ENCODE measurements around the gene TIMMDC1.
"Not testable (repeated sequence)": the region's sequence is repeated elsewhere in the genome, so short reads cannot be mapped to it uniquely, and the experiment has no call there.

TIMMDC1 gene

DNA sequence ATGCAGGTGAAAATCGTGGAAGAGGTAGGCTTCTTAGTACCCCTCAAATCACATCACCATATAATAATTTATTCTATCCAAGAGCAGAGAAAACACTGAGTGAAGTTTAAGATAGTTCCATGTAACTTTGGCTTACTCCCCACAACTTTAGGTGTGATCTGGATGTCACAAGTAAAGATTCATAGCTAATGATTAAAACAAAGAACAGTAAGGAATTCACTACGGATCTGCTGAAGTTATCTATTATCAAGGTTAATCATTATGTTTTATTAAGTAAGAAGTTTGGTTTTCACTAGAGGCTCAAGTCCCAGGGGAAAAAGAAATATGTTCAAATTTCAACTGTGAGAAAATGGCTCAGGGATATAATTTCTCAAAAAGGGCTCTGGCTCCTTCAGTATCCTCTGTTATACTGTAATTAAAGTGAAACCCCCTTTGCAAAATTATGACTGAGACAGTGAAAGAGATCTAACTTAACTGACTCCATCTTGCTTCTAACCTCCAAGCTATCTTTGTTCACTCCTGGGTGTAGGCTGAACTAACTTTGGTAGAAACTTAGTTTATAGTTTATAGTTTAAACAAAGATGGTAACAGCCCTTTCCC lies 43.9 kb downstream of the TIMMDC1 start:
- Histone ChIP-seq H3K4me3 (ENCODE audit: low read depth in 1 of 2, low read length in 2 of 2) (no peak overlapping the region), H3K9me3 (ENCODE audit: control insufficient read depth in 1 of 2, low read length in 2 of 2) (no peaks in the 10 kb centered on the region), H3K27ac (ENCODE audit: low read length) (no peak overlapping the region), H3K36me3 (ENCODE audit: control insufficient read depth in 1 of 2, insufficient read depth in 2 of 2, low read length in 2 of 2) (no peaks in the 10 kb centered on the region), H3K4me1 (ENCODE audit: control insufficient read depth in 1 of 2, insufficient read depth in 2 of 2, low read length in 2 of 2) (no peaks in the 10 kb centered on the region), H3K27me3 (ENCODE audit: low read depth, low read length) (no peaks in the 10 kb centered on the region)

DNA sequence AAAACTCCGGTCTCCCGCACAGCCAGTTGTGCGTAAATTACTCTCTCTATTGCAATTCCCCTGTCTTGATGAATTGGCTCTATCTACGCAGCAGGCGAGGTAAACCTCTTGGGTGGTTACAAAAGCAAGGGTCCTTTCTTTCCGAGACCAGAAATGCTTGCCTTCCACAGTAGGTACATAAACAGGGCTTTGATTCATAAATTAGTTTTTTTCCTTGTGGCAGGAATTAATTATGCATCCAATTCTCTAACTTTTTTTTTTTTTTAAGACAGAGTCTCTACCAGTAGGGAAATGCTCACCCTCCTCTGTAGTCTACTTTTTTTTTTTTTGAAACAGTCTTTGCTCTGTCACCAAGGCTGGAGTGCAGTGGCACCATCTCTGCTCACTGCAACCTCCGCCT lies 44.8 kb downstream of the TIMMDC1 start:
- Histone ChIP-seq H3K27ac (ENCODE audit: low read length) (no peak overlapping the region), H3K27me3 (ENCODE audit: low read depth, low read length) (no peaks in the 10 kb centered on the region), H3K4me3 (ENCODE audit: low read depth in 1 of 2, low read length in 2 of 2) (no peak overlapping the region), H3K4me1 (ENCODE audit: control insufficient read depth in 1 of 2, insufficient read depth in 2 of 2, low read length in 2 of 2) (no peaks in the 10 kb centered on the region), H3K9me3 (ENCODE audit: control insufficient read depth in 1 of 2, low read length in 2 of 2) (no peaks in the 10 kb centered on the region), H3K36me3 (ENCODE audit: control insufficient read depth in 1 of 2, insufficient read depth in 2 of 2, low read length in 2 of 2) (no peaks in the 10 kb centered on the region)

DNA sequence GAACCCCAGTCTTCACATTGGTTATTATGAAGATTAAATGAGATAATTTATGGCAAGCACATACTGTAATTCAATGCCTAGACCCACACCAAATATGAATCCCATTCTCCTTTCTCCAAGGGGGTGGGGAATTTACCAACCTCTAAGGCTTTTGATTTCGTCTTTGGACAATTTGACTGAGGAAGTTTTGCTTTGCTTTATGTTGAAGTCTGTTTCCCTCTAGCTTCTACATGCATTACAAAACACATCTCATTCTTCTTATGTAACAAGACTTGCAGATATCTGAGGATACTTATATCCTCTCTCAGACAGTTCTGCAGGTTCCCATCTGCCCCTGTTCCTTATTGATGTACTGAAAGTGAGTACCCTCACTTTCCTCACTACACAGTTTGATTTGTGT lies 48.9 kb downstream of the TIMMDC1 start:
- H3K27me3 ChIP-seq (ENCODE audit: low read depth, low read length), result no peaks in the 10 kb centered on the region
- H3K9me3 ChIP-seq (ENCODE audit: control insufficient read depth in 1 of 2, low read length in 2 of 2), result no peaks in the 10 kb centered on the region
- no peaks in the 10 kb centered on the region for H3K4me1 ChIP-seq (ENCODE audit: control insufficient read depth in 1 of 2, insufficient read depth in 2 of 2, low read length in 2 of 2)
- no peaks in the 10 kb centered on the region for H3K36me3 ChIP-seq (ENCODE audit: control insufficient read depth in 1 of 2, insufficient read depth in 2 of 2, low read length in 2 of 2)
- H3K27ac ChIP-seq (ENCODE audit: low read length), result no peak overlapping the region
- H3K4me3 ChIP-seq (ENCODE audit: low read depth in 1 of 2, low read length in 2 of 2), result no peak overlapping the region

DNA sequence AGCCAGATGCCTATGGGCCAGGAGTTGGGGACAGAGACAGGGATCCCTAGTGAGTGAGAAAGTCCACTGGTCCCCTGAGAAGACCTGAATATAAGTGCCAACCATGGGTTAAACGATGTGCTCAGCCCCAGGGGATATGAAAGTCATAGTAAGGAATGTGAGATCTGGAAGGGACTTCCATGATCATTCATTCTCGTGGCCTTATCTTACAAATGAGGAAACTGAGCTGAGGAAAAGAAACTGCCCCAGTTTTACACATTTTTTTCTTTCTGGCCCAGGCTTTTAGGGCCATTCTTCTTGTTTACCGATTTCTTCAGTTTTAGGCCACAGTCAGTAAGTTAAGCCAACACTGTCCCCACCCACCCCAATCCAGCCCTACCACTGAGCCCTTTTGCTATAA lies 50.0 kb downstream of the TIMMDC1 start:
- H3K4me3 ChIP-seq (ENCODE audit: low read depth in 1 of 2, low read length in 2 of 2), result no peak overlapping the region
- no peaks in the 10 kb centered on the region for H3K9me3 ChIP-seq (ENCODE audit: control insufficient read depth in 1 of 2, low read length in 2 of 2)
- no peaks in the 10 kb centered on the region for H3K36me3 ChIP-seq (ENCODE audit: control insufficient read depth in 1 of 2, insufficient read depth in 2 of 2, low read length in 2 of 2)
- H3K4me1 ChIP-seq (ENCODE audit: control insufficient read depth in 1 of 2, insufficient read depth in 2 of 2, low read length in 2 of 2), result no peaks in the 10 kb centered on the region
- no peaks in the 10 kb centered on the region for H3K27me3 ChIP-seq (ENCODE audit: low read depth, low read length)
- H3K27ac ChIP-seq (ENCODE audit: low read length), result no peak overlapping the region

DNA sequence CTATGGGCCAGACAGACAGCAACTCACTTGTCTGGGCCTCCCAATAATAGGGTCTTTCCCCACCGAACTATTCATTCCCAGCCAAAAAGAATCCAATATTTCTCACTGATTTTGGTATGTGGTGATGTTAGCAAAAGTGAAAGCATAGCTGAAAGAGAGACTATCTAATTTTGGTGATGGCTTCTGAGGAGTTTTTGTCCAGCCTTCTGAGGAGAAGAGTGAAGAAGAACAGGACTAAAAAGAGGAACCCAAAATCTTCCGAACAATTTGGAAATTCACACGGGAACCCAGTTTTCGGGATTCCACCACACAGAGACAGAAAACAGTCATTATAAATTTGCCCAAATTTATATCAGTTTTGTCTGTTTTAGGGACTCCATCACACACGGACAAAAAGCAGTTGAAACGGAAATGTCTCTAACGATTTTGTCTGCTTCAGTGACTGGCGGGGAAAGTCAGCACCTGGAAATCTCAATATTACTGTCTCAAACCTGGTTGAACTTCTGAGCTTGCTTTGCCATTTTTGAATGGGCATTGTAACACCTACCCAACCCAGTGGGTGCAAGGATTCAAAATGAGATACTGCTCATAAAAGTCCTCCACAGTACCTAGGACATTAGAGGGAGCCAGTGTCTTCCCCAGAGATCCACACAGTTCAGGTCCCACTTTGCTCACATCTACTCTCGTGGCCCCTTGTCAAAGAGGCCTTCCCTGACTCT lies 52.0 kb downstream of the TIMMDC1 start:
- Histone ChIP-seq H3K4me1 (ENCODE audit: control insufficient read depth in 1 of 2, insufficient read depth in 2 of 2, low read length in 2 of 2) (no peaks in the 10 kb centered on the region), H3K27ac (ENCODE audit: low read length) (no peak overlapping the region), H3K4me3 (ENCODE audit: low read depth in 1 of 2, low read length in 2 of 2) (no peak overlapping the region), H3K36me3 (ENCODE audit: control insufficient read depth in 1 of 2, insufficient read depth in 2 of 2, low read length in 2 of 2) (no peaks in the 10 kb centered on the region), H3K9me3 (ENCODE audit: control insufficient read depth in 1 of 2, low read length in 2 of 2) (no peaks in the 10 kb centered on the region), H3K27me3 (ENCODE audit: low read depth, low read length) (no peaks in the 10 kb centered on the region)

DNA sequence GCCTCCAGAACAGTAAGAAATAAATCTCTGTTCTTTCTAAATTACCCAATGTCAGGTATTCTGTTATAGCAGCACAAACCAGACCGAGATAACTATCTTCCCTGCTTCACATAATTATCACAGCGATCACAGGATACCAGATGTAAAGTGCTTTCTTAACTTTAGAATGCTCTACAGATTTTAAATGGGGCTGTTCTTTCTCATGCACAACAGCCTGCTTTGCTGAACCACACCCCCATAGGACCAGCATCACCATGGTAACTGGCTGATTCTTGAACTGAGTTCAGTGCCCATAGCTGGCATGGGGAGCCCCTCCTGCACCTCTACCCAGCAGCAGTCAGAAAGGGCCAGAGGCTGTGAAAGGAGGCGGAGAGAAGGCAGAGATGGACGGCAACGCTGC lies 53.3 kb downstream of the TIMMDC1 start:
- H3K36me3 ChIP-seq (ENCODE audit: control insufficient read depth in 1 of 2, insufficient read depth in 2 of 2, low read length in 2 of 2), result no peaks in the 10 kb centered on the region
- no peak overlapping the region for H3K27ac ChIP-seq (ENCODE audit: low read length)
- no peaks in the 10 kb centered on the region for H3K27me3 ChIP-seq (ENCODE audit: low read depth, low read length)
- H3K4me3 ChIP-seq (ENCODE audit: low read depth in 1 of 2, low read length in 2 of 2), result no peak overlapping the region
- no peaks in the 10 kb centered on the region for H3K4me1 ChIP-seq (ENCODE audit: control insufficient read depth in 1 of 2, insufficient read depth in 2 of 2, low read length in 2 of 2)
- no peaks in the 10 kb centered on the region for H3K9me3 ChIP-seq (ENCODE audit: control insufficient read depth in 1 of 2, low read length in 2 of 2)

DNA sequence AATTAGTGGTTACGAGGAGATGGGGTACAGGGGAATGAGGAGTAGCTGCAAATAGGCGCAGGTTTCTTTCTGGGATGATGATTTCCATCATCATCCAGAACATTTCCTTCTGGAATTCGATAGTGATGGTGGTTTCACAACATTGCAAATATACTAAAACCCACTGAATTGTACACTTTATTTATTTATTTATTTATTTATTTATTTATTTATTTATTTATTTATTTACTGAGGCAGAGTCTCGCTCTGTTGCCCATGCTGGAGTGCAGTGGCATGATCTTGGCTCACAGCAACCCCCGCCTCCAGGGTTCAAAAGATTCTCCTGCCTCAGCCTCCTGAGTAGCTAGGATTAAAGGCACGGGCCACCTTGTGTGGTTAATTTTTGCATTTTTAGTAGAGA lies 54.6 kb downstream of the TIMMDC1 start:
- not testable (repeated sequence) for H3K9me3 ChIP-seq (ENCODE audit: control insufficient read depth in 1 of 2, low read length in 2 of 2); H3K36me3 ChIP-seq (ENCODE audit: control insufficient read depth in 1 of 2, insufficient read depth in 2 of 2, low read length in 2 of 2); H3K4me1 ChIP-seq (ENCODE audit: control insufficient read depth in 1 of 2, insufficient read depth in 2 of 2, low read length in 2 of 2); H3K27me3 ChIP-seq (ENCODE audit: low read depth, low read length); H3K4me3 ChIP-seq (ENCODE audit: low read depth in 1 of 2, low read length in 2 of 2); H3K27ac ChIP-seq (ENCODE audit: low read length)

DNA sequence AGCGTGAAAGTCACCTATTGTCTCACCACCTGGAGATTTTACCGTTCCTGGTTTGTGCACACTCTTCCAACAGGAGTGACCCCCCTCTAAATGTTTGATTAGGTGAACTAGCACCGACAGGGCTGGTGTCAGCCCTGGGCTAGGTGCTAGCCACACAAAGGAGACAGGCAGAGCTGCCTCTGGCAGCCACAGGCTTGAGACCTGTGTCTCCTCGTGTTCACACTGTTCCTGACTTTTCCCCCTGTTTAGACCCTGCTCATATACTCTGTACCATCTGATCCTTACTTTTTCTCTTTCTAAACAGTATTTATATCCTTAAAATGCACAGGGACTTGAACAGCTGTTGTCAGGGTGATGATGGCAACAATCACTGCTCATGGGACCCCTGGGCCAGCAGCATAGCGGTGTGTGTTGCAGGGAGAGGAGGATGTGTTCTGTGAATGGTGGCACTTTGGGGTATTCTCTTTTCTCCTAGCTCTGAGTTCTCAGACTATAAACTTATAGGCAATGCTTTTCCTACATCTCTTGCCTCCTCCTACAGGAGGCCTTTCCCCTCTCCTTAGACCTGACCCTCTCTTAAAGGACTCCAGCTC lies 55.6 kb downstream of the TIMMDC1 start:
- Histone ChIP-seq H3K36me3 (ENCODE audit: control insufficient read depth in 1 of 2, insufficient read depth in 2 of 2, low read length in 2 of 2) (no peaks in the 10 kb centered on the region), H3K4me1 (ENCODE audit: control insufficient read depth in 1 of 2, insufficient read depth in 2 of 2, low read length in 2 of 2) (no peaks in the 10 kb centered on the region), H3K9me3 (ENCODE audit: control insufficient read depth in 1 of 2, low read length in 2 of 2) (no peaks in the 10 kb centered on the region), H3K27me3 (ENCODE audit: low read depth, low read length) (no peaks in the 10 kb centered on the region), H3K4me3 (ENCODE audit: low read depth in 1 of 2, low read length in 2 of 2) (no peak overlapping the region), H3K27ac (ENCODE audit: low read length) (no peak overlapping the region)

DNA sequence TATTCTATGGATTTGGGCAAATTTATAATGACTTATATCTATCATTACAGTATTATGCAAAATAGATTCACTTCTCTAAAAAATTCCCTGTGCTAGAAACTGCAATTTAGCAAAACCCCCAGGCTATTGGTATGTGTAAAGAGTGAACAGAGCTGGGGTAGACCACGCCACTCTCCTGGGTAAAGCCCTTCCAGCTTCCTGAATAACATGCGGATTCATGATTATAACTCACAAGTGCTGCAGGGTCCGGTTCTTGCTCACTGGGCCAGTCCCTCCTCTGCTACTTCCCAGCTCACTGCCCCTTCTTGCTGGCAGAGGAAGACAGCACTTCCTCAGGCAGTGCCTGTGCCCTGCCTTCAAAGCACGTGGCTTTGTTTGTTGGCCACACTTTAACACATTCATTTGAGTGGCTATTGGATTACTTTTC lies 57.0 kb downstream of the TIMMDC1 start:
- Histone ChIP-seq H3K27ac (ENCODE audit: low read length) (no peak overlapping the region), H3K27me3 (ENCODE audit: low read depth, low read length) (no peaks in the 10 kb centered on the region), H3K9me3 (ENCODE audit: control insufficient read depth in 1 of 2, low read length in 2 of 2) (no peaks in the 10 kb centered on the region), H3K4me3 (ENCODE audit: low read depth in 1 of 2, low read length in 2 of 2) (no peak overlapping the region), H3K4me1 (ENCODE audit: control insufficient read depth in 1 of 2, insufficient read depth in 2 of 2, low read length in 2 of 2) (no peaks in the 10 kb centered on the region), H3K36me3 (ENCODE audit: control insufficient read depth in 1 of 2, insufficient read depth in 2 of 2, low read length in 2 of 2) (no peaks in the 10 kb centered on the region)

DNA sequence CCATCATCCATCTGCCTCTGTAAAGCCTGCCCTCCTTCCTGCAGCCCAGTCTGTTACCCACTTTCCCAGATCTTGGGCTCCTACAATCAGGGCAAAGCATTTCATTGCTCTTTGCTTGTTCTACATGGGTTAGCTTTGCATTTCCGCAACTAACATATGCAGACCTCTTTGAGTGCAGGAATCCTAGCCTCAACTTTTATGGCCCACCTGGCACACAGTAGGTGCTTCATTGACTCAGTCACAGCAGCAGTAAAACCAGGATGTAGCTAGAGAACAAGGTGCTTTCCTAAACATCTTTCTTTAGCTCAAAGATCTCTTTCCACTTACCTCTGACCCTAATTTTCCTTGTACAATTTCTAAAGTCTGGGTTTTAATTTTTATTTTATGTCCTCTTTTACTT lies 57.6 kb downstream of the TIMMDC1 start:
- no peaks in the 10 kb centered on the region for H3K36me3 ChIP-seq (ENCODE audit: control insufficient read depth in 1 of 2, insufficient read depth in 2 of 2, low read length in 2 of 2)

DNA sequence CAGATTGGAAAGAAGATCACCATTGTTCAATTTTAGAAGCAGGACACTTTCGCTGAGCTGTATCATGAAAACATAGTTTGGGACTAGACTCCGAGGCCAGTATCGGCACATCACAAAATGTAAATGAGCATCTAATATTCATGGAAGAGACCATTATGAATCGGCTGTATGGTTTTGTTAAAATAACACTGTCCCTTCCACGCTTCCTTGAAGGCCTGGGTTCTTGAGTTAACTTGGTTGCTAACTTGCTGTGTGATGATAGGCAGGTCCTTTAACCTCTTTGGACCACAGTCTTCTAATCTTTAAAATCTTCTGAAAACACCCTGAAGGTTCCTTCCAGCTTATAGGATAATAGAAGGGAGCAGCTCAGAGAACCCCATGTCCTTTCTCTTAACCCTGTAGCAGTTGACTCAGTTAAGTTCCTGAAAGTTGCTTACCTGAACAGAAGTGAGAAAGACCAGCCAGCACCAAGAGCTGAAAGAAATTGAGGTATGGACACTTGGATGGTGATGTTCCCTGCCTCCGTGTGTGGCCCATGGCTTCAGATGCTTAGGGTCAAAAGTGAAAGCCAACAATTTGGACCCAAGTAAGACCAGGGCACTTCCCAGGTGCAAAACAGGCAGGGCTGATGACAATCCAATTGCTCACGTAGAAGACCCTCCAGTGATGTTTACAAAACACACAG lies 59.0 kb downstream of the TIMMDC1 start:
- H3K4me1 ChIP-seq (ENCODE audit: control insufficient read depth in 1 of 2, insufficient read depth in 2 of 2, low read length in 2 of 2), result no peaks in the 10 kb centered on the region
- no peaks in the 10 kb centered on the region for H3K27me3 ChIP-seq (ENCODE audit: low read depth, low read length)
- H3K9me3 ChIP-seq (ENCODE audit: control insufficient read depth in 1 of 2, low read length in 2 of 2), result no peaks in the 10 kb centered on the region
- H3K4me3 ChIP-seq (ENCODE audit: low read depth in 1 of 2, low read length in 2 of 2), result no peak overlapping the region
- H3K36me3 ChIP-seq (ENCODE audit: control insufficient read depth in 1 of 2, insufficient read depth in 2 of 2, low read length in 2 of 2), result no peaks in the 10 kb centered on the region
- no peak overlapping the region for H3K27ac ChIP-seq (ENCODE audit: low read length)

More for the DNA sequence above, 57.6 kb downstream of the TIMMDC1 start:
- no peaks in the 10 kb centered on the region for H3K9me3 ChIP-seq (ENCODE audit: control insufficient read depth in 1 of 2, low read length in 2 of 2)
- no peaks in the 10 kb centered on the region for H3K4me1 ChIP-seq (ENCODE audit: control insufficient read depth in 1 of 2, insufficient read depth in 2 of 2, low read length in 2 of 2)
- no peak overlapping the region for H3K27ac ChIP-seq (ENCODE audit: low read length)
- no peak overlapping the region for H3K4me3 ChIP-seq (ENCODE audit: low read depth in 1 of 2, low read length in 2 of 2)
- no peaks in the 10 kb centered on the region for H3K27me3 ChIP-seq (ENCODE audit: low read depth, low read length)
